Central memory CD8-positive, alpha-beta T cell (primary cell): Measurements from ENCODE around the gene SPAG5.
A peak's percentile ranks its signal among the peaks of the same experiment; 100 is the strongest.
"Not testable (repeated sequence)": the region's sequence is repeated elsewhere in the genome, so short reads cannot be mapped to it uniquely, and the experiment has no call there.

ENCODE experiments used
- ATAC-seq: fragments of 150-1000 bp; cut with Tn5 transposase; replicated peaks from 2 replicates; pipeline ENCODE4 v1.10.0; 2022; ENCODE audit warnings: mild to moderate bottlenecking, moderate FRiP score, moderate number of reproducible peaks; ENCODE audit not compliant: poor library complexity, severe bottlenecking; ENCODE audit errors: extremely low read depth
- DNase-seq, 2 donors: peaks; one replicate each; pipeline ENCODE4 v3.0.0; 2021; ENCODE audit warnings: low spot score in 2 of 2
- H3K27ac Mint-ChIP-seq: one replicate; pipeline ENCODE4 v1.8.0; 2022; ENCODE audit warnings: low read depth, mild to moderate bottlenecking, moderate library complexity, mixed read lengths
- H3K27me3 Mint-ChIP-seq: one replicate; pipeline ENCODE4 v1.8.0; 2022; ENCODE audit warnings: mixed read lengths
- H3K36me3 Mint-ChIP-seq: one replicate; pipeline ENCODE4 v1.8.0; 2022; ENCODE audit warnings: mild to moderate bottlenecking, moderate library complexity, mixed read lengths; ENCODE audit not compliant: insufficient read depth
- H3K4me1 Mint-ChIP-seq: one replicate; pipeline ENCODE4 v1.8.0; 2022; ENCODE audit warnings: mixed read lengths
- H3K4me3 Mint-ChIP-seq: one replicate; pipeline ENCODE4 v1.8.0; 2022; ENCODE audit warnings: mild to moderate bottlenecking, moderate library complexity, mixed read lengths
- H3K9me3 Mint-ChIP-seq: one replicate; pipeline ENCODE4 v1.8.0; 2022; ENCODE audit warnings: mixed read lengths

SPAG5 gene

GRCh38 chr17:28623696-28624095, 24.9 kb upstream of the SPAG5 start:
- ATAC-seq (no peak), DNase-seq (no peak)
- Mint-ChIP-seq H3K9me3 (no peaks in the 10 kb centered on the region), H3K4me1 (no peaks in the 10 kb centered on the region), H3K36me3 (peaks cover 65% of the 10 kb centered on the region), H3K4me3 (no peak overlapping the region), H3K27me3 (no peaks in the 10 kb centered on the region), H3K27ac (no peak overlapping the region)

DNA sequence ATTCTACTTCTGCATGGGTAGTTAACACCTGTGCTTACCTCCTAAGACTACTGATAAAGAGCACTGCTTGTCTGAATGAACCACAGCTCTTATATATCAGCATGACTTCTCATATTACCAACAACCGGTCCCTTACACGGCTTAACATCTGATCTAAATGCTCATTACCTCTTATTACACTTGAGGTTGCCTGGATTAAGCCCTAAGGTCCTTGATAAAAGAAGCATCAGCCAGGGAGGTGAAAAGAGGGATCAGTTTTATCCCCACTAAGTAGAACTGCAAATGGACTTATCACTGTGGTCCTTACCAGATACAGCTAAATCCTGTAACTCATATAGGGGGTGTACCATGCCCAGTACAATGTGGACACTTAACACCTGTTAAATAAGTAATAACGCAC, 23.4 kb upstream of the SPAG5 start:
- H3K36me3 Mint-ChIP-seq = peaks cover 71% of the 10 kb centered on the region
- H3K27ac Mint-ChIP-seq = no peak overlapping the region
- no peaks in the 10 kb centered on the region for H3K4me1 Mint-ChIP-seq

GRCh38 chr17:28620010-28620409, 21.2 kb upstream of the SPAG5 start:
- no peak overlapping the region for H3K4me3 Mint-ChIP-seq
- DNase-seq (no peak), ATAC-seq (no peak)
- H3K9me3 Mint-ChIP-seq = no peaks in the 10 kb centered on the region
- no peak overlapping the region for H3K27ac Mint-ChIP-seq
- peaks cover 77% of the 10 kb centered on the region for H3K36me3 Mint-ChIP-seq
- no peaks in the 10 kb centered on the region for H3K4me1 Mint-ChIP-seq
- H3K27me3 Mint-ChIP-seq = no peaks in the 10 kb centered on the region

More for the DNA sequence above, 23.4 kb upstream of the SPAG5 start:
- DNase-seq = no peak
- Mint-ChIP-seq H3K9me3 (no peaks in the 10 kb centered on the region), H3K4me3 (no peak overlapping the region), H3K27me3 (no peaks in the 10 kb centered on the region)
- ATAC-seq = no peak

DNA sequence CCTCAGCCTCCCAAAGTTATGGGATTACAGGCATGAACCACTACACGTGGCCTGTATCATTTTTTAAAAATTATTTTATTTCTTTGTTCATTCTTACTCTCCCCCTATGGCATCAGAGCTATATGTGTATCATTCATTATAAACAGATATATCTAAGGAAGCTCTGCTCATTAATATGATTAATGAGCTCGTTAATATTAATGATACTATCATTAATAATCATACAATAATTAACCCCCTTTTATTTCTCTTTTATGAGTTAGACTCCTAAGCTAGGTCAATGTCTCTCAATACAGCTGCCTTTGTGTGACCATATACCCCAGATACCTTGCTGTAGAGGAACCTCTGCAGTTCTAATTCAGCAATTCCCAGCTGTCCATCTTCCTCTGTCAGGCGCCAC, 19.6 kb upstream of the SPAG5 start:
- ATAC-seq = no peak
- Mint-ChIP-seq H3K9me3 (no peaks in the 10 kb centered on the region), H3K4me1 (no peaks in the 10 kb centered on the region), H3K27ac (no peak overlapping the region), H3K27me3 (no peaks in the 10 kb centered on the region), H3K36me3 (peaks cover 82% of the 10 kb centered on the region), H3K4me3 (no peak overlapping the region)
- DNase-seq = no peak

DNA sequence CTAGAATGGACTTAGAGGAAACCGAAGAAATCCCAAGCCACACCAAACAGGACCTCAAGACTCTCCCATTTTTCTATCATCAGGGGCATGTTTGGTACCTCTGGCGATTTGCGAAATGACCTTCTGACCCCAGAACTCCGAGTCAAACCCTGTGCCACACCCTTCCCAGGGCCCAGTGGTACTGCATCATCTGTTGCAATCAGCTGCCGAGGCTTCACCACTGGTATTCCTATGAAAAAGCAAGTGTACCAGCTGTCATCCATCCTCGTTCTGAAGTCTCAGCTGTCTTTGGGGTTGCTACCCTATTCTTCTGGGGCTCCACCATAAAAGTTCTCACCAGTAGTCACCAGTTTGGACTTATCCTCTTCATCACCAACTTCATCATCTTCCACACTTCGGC, 17.5 kb upstream of the SPAG5 start:
- ATAC-seq (no peak), DNase-seq (no peak)
- H3K4me1 Mint-ChIP-seq = no peaks in the 10 kb centered on the region
- no peaks in the 10 kb centered on the region for H3K27me3 Mint-ChIP-seq
- peaks cover 66% of the 10 kb centered on the region for H3K36me3 Mint-ChIP-seq
- no peak overlapping the region for H3K27ac Mint-ChIP-seq
- no peak overlapping the region for H3K4me3 Mint-ChIP-seq
- no peaks in the 10 kb centered on the region for H3K9me3 Mint-ChIP-seq

DNA sequence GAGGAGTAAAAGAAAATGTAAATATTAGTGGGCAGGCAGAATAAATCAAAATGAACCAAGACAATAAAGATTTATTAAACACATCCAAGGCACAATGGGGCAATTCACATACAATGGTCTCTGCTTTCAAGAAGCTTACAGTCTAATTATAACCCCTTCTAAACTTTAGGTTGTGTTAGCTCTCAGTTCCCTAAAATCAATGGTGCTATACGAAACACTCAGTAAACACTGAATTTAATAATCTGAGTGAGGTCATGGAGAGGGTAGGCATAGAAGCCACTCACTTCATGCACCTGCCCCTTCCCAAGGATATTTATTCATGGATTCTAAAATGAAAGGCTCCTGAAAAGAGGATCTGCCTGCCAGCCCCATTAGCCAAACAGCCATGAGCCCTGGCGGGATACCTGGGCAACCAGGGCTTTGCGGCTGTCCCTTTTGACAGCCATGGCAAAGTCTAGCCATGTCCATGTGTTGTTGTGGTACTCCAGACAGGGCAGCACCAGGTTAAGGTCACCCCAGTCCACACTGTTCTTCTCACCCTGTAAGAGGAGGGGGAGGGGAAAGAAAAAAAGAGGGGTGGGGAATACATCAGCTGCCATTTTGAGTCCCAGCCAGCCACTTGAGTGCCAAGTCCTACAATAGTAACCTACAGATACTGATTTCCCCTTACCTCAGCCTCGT, 16.6 kb upstream of the SPAG5 start:
- no peaks in the 10 kb centered on the region for H3K27me3 Mint-ChIP-seq
- DNase-seq (no peak), ATAC-seq (no peak)
- H3K27ac Mint-ChIP-seq = no peak overlapping the region
- no peak overlapping the region for H3K4me3 Mint-ChIP-seq
- peaks cover 57% of the 10 kb centered on the region for H3K36me3 Mint-ChIP-seq
- H3K4me1 Mint-ChIP-seq = no peaks in the 10 kb centered on the region
- no peaks in the 10 kb centered on the region for H3K9me3 Mint-ChIP-seq

- no peak within 1 kb of the TSS for H3K4me3 Mint-ChIP-seq
- H3K36me3 Mint-ChIP-seq = peaks cover 43% of the 10 kb centered on the region
- H3K27me3 Mint-ChIP-seq = no peaks in the 10 kb centered on the region
- DNase-seq = no peak
- no peak within 1 kb of the TSS for H3K27ac Mint-ChIP-seq
- no peak for ATAC-seq
- no peaks in the 10 kb centered on the region for H3K4me1 Mint-ChIP-seq
- no peaks in the 10 kb centered on the region for H3K9me3 Mint-ChIP-seq
Measured at GRCh38 chr17:28613931-28614381, 15.1 kb upstream of the SPAG5 start, which contains the start of gene RSKR. Gene RSKR, minus strand, starts transcription at chr17:28614185. Its CDS starts 24 bp downstream, at chr17:28614161.

- Mint-ChIP-seq H3K36me3 (peaks cover 35% of the 10 kb centered on the region), H3K9me3 (no peaks in the 10 kb centered on the region), H3K27me3 (no peaks in the 10 kb centered on the region), H3K4me3 (no peak overlapping the region), H3K4me1 (no peaks in the 10 kb centered on the region), H3K27ac (no peak overlapping the region)
- ATAC-seq (no peak), DNase-seq (no peak)
Measured at GRCh38 chr17:28612936-28613872, 14.4 kb upstream of the SPAG5 start.

DNA sequence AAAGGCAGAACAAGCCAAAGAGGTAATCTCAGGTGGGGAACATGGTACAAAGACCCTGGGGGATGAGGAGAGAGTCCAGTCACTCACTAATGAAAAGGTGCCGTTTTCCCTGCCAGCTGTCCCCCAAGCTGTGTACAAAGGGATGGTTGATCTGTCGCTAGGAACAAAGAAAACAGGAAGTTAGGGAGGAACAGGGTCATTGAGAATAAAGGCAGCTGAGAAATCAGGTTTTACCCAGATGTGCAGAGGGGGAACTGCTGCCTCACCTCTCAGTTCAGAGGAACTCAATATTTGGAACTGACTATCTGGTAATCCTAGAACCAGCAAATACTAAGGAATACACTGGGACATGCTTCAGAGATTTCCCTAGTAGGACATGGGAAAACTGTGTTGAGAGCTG, 13.7 kb upstream of the SPAG5 start:
- Mint-ChIP-seq H3K27me3 (no peaks in the 10 kb centered on the region), H3K27ac (peak overlapping the region; percentile 47), H3K4me3 (no peak overlapping the region), H3K36me3 (peaks cover 28% of the 10 kb centered on the region), H3K4me1 (no peaks in the 10 kb centered on the region), H3K9me3 (no peaks in the 10 kb centered on the region)
- ATAC-seq (no peak), DNase-seq (no peak)

GRCh38 chr17:28610376-28610775, 11.6 kb upstream of the SPAG5 start:
- Mint-ChIP-seq H3K27ac (peak overlapping the region; percentile 4), H3K27me3 (no peaks in the 10 kb centered on the region), H3K36me3 (peaks cover 10% of the 10 kb centered on the region), H3K4me3 (no peak overlapping the region), H3K4me1 (no peaks in the 10 kb centered on the region), H3K9me3 (no peaks in the 10 kb centered on the region)
- DNase-seq (no peak), ATAC-seq (no peak)

- not testable (repeated sequence) for H3K27ac Mint-ChIP-seq, ATAC-seq
Measured at GRCh38 chr17:28604031-28604430, 5.2 kb upstream of the SPAG5 start.

GRCh38 chr17:28599311-28600184, 723 bp upstream of the SPAG5 start:
- DNase-seq = peak in 1 of 2 donors; percentile 63
- peak; percentile 75 for ATAC-seq
- Mint-ChIP-seq H3K4me1 (peaks cover 25% of the 10 kb centered on the region), H3K36me3 (peaks cover 14% of the 10 kb centered on the region), H3K9me3 (no peaks in the 10 kb centered on the region), H3K4me3 (peak overlapping the region; percentile 90), H3K27ac (peak overlapping the region; percentile 95), H3K27me3 (no peaks in the 10 kb centered on the region)

More at GRCh38 chr17:28604031-28604430, 5.2 kb upstream of the SPAG5 start:
- peaks cover 10% of the 10 kb centered on the region for H3K36me3 Mint-ChIP-seq
- H3K4me3 Mint-ChIP-seq, DNase-seq, H3K9me3 Mint-ChIP-seq, H3K4me1 Mint-ChIP-seq, H3K27me3 Mint-ChIP-seq: not testable (repeated sequence)
